Activated CD4-positive, alpha-beta T cell treated with anti-CD3 and anti-CD28 coated beads, Interleukin-10, Interleukin-2, amounts not matched to agents 100 ng/mL and 50 ng/mL, durations not matched to agents 16 hours and 8 hours (primary cell): ENCODE data around the gene PRSS56.

Source experiments
- DNase-seq: peaks from one replicate; pipeline ENCODE4 v3.0.0-alpha.2; 2020

PRSS56 gene

GRCh38 chr2:232574674-232575403, 54.7 kb downstream of the PRSS56 start:
- no peak for DNase-seq
